Colonic mucosa (tissue), 4 donors: ENCODE data around the gene HOXD9. TPM values are rescaled to one million over a fixed set of nuclear protein-coding genes. Genes with fewer than 3 reads are reported as not detected.

ENCODE experiments used
- DNase-seq: peaks from one replicate; pipeline ENCODE4 v3.0.0-alpha.2; 2020
- H3K27ac ChIP-seq: fragments of 200-600 bp; one replicate; pipeline ENCODE4 v1.8.0; 2021
- H3K27me3 ChIP-seq: fragments of 200-600 bp; one replicate; pipeline ENCODE4 v1.8.0; 2021
- H3K36me3 ChIP-seq: fragments of 200-600 bp; one replicate; pipeline ENCODE4 v1.8.0; 2021
- H3K4me1 ChIP-seq: fragments of 200-600 bp; one replicate; pipeline ENCODE4 v1.8.0; 2021; ENCODE audit warnings: mild to moderate bottlenecking
- H3K4me3 ChIP-seq: fragments of 200-600 bp; one replicate; pipeline ENCODE4 v1.8.0; 2021
- H3K9ac ChIP-seq, 2 donors: one replicate each; pipeline ENCODE4 v1.7.0; 2013; ENCODE audit warnings: control low read depth in 2 of 2, low read depth in 2 of 2, low read length in 2 of 2
- H3K9me3 ChIP-seq: fragments of 200-600 bp; one replicate; pipeline ENCODE4 v1.8.0; 2021
- intact Hi-C: fragments of 100-400 bp; cut with DNase I; formaldehyde crosslinking; loops from one replicate; pipeline ENCODE4 v1.14.1; 2022
- total RNA-seq, 2 donors: library from RNA; stranded (reverse); fragmentation: NEBNext Ultra II Directional in 1 of 2; extraction: Animal tissue kit (Norgen Biotek cat#: 25700) in 1 of 2; gene quantifications; one replicate each; pipeline ENCODE4 v1.2.1, GENCODE V29; 2021
- TF ChIP-seq, protein P1 (sequence below): fragments of 200-600 bp; IDR thresholded peaks from one replicate; pipeline ENCODE4 v1.8.0; 2022; ENCODE audit warnings: antibody characterized with exemption, mild to moderate bottlenecking
- donor health status: healthy.
- donor health status: DM: no; HTN: no; CAD: no.
- donor health status: DM: no; HTN: no; CAD: no.

Gene HOXD9
- total RNA-seq, 2 donors from 2014 or later: 0.86 to 1.7 TPM

DNA sequence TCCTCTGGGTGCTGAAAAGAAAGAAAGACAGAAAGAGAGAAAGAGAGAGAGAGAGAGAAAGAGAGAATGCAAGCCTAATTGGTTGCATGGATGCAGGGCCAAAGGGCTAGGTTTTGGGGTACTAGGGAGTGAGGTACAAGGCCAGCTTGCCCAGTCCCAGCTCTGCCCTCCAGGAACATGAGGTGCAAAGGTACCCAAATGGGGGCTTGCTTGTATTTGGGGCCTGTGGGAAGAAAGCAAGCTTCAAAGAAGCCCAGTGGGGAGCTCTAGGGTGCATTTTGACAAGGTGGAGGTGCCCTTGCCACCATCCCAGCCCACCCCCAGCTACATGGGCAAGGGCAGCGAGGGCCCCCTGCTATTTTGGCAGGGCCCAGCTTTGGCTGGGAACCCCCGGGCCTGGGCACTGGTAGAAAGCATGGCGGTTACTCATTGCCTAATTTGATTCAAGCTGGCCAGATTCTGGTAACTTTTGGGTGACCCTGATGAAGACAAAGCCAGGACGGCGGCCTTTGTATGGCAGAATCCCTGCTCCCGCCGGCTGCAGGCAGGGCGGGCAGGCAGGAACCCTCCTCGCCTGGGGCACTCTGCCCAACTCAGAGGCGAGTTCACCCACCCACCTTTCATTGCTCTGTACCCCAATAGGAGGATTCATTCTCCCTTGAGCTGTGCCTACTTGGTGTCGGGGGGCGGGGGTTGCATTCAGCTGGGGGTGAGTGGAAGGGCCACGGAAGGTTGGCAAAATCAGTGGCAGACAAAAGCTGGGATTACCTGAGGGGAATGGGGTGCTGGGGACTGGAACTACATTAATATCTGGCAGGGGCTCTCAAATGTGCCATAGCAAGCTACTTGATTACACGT, 28.3 kb downstream of the HOXD9 start:
- no peak overlapping the region for H3K27ac ChIP-seq
- H3K9me3 ChIP-seq: no peaks in the 10 kb centered on the region
- DNase-seq: no peak
- H3K9ac ChIP-seq: no peak overlapping the region
- no peak overlapping the region for H3K4me3 ChIP-seq
- H3K36me3 ChIP-seq: no peaks in the 10 kb centered on the region
- H3K4me1 ChIP-seq: no peaks in the 10 kb centered on the region
- intact Hi-C loops: no loop called here
- TF ChIP-seq, protein P1, sequence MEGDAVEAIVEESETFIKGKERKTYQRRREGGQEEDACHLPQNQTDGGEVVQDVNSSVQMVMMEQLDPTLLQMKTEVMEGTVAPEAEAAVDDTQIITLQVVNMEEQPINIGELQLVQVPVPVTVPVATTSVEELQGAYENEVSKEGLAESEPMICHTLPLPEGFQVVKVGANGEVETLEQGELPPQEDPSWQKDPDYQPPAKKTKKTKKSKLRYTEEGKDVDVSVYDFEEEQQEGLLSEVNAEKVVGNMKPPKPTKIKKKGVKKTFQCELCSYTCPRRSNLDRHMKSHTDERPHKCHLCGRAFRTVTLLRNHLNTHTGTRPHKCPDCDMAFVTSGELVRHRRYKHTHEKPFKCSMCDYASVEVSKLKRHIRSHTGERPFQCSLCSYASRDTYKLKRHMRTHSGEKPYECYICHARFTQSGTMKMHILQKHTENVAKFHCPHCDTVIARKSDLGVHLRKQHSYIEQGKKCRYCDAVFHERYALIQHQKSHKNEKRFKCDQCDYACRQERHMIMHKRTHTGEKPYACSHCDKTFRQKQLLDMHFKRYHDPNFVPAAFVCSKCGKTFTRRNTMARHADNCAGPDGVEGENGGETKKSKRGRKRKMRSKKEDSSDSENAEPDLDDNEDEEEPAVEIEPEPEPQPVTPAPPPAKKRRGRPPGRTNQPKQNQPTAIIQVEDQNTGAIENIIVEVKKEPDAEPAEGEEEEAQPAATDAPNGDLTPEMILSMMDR: no peak
- peaks cover 3% of the 10 kb centered on the region for H3K27me3 ChIP-seq

DNA sequence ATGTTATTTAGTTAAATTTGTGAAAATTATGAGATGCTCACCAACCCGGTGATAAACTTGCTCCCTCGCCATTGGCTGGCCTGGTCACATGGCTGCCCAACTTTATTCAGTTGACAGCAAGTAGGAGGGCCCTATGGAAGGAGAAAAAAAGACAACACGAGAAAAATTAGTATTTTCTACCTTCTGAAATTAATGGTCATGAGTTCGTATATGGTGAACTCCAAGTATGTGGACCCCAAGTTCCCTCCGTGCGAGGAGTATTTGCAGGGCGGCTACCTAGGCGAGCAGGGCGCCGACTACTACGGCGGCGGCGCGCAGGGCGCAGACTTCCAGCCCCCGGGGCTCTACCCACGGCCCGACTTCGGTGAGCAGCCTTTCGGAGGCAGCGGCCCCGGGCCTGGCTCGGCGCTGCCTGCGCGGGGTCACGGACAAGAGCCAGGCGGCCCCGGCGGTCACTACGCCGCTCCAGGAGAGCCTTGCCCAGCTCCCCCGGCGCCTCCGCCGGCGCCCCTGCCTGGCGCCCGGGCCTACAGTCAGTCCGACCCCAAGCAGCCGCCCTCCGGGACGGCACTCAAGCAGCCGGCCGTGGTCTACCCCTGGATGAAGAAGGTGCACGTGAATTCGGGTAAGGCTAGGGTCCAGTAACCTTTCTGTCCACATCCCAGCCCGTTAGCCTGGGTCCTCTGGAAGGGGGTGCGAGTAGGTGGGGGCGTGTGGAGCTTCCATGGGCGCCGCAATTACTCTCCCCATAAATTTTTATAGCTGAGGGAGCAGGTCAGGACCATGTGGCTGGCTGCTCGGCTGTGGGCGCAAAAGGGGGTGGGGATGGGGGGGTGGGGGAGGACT, 29.1 kb downstream of the HOXD9 start, which contains the start of gene HOXD4:
TSS of gene HOXD4 (plus strand) at position 109 of the 846 bp plus-strand sequence. CDS start at position 193, 84 bp downstream.
- Histone ChIP-seq H3K27ac (no peak within 1 kb of the TSS), H3K9me3 (no peaks in the 10 kb centered on the region), H3K36me3 (no peaks in the 10 kb centered on the region), H3K4me1 (no peaks in the 10 kb centered on the region), H3K4me3 (no peak within 1 kb of the TSS), H3K27me3 (peaks cover 9% of the 10 kb centered on the region), H3K9ac (no peak within 1 kb of the TSS)
- no peak for DNase-seq
- TF ChIP-seq, protein P1: no peak
- intact Hi-C loops: no loop called here

DNA sequence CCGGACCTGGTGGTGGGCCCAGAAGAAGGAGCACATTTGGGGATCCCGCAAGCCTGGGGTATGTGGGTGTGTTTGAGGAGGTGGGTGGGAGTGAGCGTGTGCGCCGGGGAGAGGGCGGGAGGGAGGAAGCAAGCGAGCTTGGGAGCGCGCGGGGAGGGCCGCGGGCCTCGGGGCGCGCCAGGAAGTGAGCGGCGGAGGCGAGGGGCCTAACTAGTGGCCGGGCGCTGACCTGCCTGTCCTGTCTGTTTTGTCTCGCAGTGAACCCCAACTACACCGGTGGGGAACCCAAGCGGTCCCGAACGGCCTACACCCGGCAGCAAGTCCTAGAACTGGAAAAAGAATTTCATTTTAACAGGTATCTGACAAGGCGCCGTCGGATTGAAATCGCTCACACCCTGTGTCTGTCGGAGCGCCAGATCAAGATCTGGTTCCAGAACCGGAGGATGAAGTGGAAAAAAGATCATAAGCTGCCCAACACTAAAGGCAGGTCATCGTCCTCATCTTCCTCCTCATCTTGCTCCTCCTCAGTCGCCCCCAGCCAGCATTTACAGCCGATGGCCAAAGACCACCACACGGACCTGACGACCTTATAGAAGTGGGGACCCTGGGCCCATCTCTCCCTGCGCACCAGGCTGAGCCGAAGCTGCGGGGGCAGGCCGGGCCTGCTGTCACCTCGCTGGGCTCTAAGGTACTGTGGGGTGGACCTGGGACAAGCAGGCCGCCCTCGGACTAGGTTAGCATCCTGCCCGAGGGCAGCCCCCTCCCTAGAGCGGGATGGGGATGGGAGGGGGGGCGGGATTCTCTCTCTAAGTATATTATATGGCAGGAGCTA, 30.0 kb downstream of the HOXD9 start:
- DNase-seq: no peak
- intact Hi-C loops: no loop called here
- H3K9me3 ChIP-seq: no peaks in the 10 kb centered on the region
- no peaks in the 10 kb centered on the region for H3K36me3 ChIP-seq
- H3K4me3 ChIP-seq: no peak overlapping the region
- H3K9ac ChIP-seq: no peak overlapping the region
- no peak overlapping the region for H3K27ac ChIP-seq
- no peaks in the 10 kb centered on the region for H3K4me1 ChIP-seq
- TF ChIP-seq, protein P1: no peak
- H3K27me3 ChIP-seq: peaks cover 12% of the 10 kb centered on the region

DNA sequence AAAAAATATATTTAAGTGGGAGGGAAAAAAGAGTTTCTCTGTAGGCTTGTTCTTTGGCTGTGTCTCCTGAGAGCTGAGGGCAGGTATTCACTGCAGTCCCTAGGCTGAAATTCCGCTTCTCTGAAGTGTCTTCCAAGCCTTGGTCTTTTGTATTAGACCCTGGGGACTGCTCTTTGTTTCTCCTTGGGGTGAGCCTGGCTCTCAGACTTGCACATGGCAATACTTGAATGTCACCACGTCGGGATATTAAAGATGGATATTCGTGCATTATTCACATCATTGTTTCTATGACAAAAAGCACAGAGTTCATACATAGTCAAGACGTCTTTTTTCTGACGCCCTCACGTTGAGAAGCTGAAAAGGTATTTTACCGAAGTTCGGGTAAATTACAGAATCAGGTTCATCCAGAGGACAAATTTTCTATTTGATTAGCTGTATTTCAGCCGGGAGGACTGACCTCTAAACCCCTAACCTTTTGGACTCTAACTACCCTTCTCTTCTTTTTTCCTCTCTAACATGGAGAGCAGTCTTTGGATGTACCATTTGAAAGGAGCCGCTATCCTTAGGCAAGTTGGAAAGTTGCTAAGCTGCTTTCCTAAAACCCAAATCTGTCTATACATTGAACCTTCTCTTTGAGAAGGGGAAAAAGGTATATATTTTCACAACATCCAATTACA, 32.2 kb downstream of the HOXD9 start:
- intact Hi-C loops: no loop called here
- no peaks in the 10 kb centered on the region for H3K36me3 ChIP-seq
- no peak overlapping the region for H3K9ac ChIP-seq
- TF ChIP-seq, protein P1: no peak
- no peak overlapping the region for H3K27ac ChIP-seq
- DNase-seq: no peak
- peaks cover 13% of the 10 kb centered on the region for H3K27me3 ChIP-seq
- peaks cover 6% of the 10 kb centered on the region for H3K4me1 ChIP-seq
- H3K4me3 ChIP-seq: no peak overlapping the region
- H3K9me3 ChIP-seq: no peaks in the 10 kb centered on the region
